ENCODE results near the gene CABS1. TPM values are rescaled to one million over a fixed set of nuclear protein-coding genes. Genes with fewer than 3 reads are reported as not detected.

Gene CABS1
- total and polyA plus RNA-seq, 2 of the 13 experiments (the other 11 are each of a cell fraction or from before 2014, with no cell fraction given): not detected

DNA sequence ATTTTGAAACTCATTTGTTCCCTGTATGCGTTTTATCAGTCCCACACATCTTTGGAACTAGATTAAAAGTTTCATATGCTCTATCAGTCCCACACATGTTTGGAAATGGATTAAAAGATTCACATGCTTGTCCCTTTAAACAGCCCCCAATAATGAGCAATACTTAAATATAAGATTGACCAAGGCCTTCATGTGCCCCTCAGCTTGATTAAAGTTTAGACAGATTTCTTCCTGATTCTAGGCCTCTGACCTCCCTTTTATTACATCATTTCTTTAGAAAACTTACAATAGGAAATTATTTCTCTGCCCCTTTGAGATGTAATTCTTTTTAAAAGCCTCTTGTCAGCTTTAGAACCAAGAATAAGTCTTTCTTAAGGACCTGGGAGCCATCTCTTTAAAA lies 31.7 kb upstream of the CABS1 start:
- H3K36me3 ChIP-seq (replicated peaks in 1 of 2; ENCODE audit: control insufficient read depth in 1 of 2, insufficient read depth in 2 of 2, low read length in 2 of 2): no peaks in the 10 kb centered on the region
- no peak overlapping the region for H3K4me2 ChIP-seq (ENCODE audit: low read depth, low read length)
- in situ Hi-C loops (cut with HindIII; ENCODE audit: extremely low pct_ligation_motif_present, low pct_unique_long_range_greater_than_20kb): no loop called here
- no peak for TF ChIP-seq RFXANK (CRISPR knock-in tag; IDR thresholded peaks at IDR 0.05)
- TF ChIP-seq DR1 (CRISPR knock-in tag; IDR thresholded peaks at IDR 0.05): no peak
- no peak for TF ChIP-seq GATA4 (IDR thresholded peaks at IDR 0.05; ENCODE audit: borderline replicate concordance, low read depth)
- TF ChIP-seq, protein P1, sequence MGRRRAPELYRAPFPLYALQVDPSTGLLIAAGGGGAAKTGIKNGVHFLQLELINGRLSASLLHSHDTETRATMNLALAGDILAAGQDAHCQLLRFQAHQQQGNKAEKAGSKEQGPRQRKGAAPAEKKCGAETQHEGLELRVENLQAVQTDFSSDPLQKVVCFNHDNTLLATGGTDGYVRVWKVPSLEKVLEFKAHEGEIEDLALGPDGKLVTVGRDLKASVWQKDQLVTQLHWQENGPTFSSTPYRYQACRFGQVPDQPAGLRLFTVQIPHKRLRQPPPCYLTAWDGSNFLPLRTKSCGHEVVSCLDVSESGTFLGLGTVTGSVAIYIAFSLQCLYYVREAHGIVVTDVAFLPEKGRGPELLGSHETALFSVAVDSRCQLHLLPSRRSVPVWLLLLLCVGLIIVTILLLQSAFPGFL (CRISPR knock-in tag; IDR thresholded peaks at IDR 0.05): no peak
- no peak for TF ChIP-seq ZNF224 (CRISPR knock-in tag; IDR thresholded peaks at IDR 0.05)
- TF ChIP-seq, protein P2, sequence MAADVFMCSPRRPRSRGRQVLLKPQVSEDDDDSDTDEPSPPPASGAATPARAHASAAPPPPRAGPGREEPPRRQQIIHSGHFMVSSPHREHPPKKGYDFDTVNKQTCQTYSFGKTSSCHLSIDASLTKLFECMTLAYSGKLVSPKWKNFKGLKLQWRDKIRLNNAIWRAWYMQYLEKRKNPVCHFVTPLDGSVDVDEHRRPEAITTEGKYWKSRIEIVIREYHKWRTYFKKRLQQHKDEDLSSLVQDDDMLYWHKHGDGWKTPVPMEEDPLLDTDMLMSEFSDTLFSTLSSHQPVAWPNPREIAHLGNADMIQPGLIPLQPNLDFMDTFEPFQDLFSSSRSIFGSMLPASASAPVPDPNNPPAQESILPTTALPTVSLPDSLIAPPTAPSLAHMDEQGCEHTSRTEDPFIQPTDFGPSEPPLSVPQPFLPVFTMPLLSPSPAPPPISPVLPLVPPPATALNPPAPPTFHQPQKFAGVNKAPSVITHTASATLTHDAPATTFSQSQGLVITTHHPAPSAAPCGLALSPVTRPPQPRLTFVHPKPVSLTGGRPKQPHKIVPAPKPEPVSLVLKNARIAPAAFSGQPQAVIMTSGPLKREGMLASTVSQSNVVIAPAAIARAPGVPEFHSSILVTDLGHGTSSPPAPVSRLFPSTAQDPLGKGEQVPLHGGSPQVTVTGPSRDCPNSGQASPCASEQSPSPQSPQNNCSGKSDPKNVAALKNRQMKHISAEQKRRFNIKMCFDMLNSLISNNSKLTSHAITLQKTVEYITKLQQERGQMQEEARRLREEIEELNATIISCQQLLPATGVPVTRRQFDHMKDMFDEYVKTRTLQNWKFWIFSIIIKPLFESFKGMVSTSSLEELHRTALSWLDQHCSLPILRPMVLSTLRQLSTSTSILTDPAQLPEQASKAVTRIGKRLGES (CRISPR knock-in tag; IDR thresholded peaks at IDR 0.05; ENCODE audit: borderline replicate concordance): no peak
- TF ChIP-seq, protein P3, sequence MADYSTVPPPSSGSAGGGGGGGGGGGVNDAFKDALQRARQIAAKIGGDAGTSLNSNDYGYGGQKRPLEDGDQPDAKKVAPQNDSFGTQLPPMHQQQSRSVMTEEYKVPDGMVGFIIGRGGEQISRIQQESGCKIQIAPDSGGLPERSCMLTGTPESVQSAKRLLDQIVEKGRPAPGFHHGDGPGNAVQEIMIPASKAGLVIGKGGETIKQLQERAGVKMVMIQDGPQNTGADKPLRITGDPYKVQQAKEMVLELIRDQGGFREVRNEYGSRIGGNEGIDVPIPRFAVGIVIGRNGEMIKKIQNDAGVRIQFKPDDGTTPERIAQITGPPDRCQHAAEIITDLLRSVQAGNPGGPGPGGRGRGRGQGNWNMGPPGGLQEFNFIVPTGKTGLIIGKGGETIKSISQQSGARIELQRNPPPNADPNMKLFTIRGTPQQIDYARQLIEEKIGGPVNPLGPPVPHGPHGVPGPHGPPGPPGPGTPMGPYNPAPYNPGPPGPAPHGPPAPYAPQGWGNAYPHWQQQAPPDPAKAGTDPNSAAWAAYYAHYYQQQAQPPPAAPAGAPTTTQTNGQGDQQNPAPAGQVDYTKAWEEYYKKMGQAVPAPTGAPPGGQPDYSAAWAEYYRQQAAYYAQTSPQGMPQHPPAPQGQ (CRISPR knock-in tag; IDR thresholded peaks at IDR 0.05; ENCODE audit: borderline replicate concordance): no peak
- no peak for TF ChIP-seq KLF9 (CRISPR knock-in tag; IDR thresholded peaks at IDR 0.05; ENCODE audit: low read depth)
- TF ChIP-seq JUN (CRISPR knock-in tag; IDR thresholded peaks at IDR 0.05): no peak
- TF ChIP-seq, protein P4, sequence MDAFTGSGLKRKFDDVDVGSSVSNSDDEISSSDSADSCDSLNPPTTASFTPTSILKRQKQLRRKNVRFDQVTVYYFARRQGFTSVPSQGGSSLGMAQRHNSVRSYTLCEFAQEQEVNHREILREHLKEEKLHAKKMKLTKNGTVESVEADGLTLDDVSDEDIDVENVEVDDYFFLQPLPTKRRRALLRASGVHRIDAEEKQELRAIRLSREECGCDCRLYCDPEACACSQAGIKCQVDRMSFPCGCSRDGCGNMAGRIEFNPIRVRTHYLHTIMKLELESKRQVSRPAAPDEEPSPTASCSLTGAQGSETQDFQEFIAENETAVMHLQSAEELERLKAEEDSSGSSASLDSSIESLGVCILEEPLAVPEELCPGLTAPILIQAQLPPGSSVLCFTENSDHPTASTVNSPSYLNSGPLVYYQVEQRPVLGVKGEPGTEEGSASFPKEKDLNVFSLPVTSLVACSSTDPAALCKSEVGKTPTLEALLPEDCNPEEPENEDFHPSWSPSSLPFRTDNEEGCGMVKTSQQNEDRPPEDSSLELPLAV (CRISPR knock-in tag; conservative IDR thresholded peaks at IDR 0.05; ENCODE audit: low read depth): no peak
- TF ChIP-seq, protein P5, sequence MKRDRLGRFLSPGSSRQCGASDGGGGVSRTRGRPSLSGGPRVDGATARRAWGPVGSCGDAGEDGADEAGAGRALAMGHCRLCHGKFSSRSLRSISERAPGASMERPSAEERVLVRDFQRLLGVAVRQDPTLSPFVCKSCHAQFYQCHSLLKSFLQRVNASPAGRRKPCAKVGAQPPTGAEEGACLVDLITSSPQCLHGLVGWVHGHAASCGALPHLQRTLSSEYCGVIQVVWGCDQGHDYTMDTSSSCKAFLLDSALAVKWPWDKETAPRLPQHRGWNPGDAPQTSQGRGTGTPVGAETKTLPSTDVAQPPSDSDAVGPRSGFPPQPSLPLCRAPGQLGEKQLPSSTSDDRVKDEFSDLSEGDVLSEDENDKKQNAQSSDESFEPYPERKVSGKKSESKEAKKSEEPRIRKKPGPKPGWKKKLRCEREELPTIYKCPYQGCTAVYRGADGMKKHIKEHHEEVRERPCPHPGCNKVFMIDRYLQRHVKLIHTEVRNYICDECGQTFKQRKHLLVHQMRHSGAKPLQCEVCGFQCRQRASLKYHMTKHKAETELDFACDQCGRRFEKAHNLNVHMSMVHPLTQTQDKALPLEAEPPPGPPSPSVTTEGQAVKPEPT (CRISPR knock-in tag; IDR thresholded peaks at IDR 0.05; ENCODE audit: low read depth): no peak
- TF ChIP-seq, protein P6, sequence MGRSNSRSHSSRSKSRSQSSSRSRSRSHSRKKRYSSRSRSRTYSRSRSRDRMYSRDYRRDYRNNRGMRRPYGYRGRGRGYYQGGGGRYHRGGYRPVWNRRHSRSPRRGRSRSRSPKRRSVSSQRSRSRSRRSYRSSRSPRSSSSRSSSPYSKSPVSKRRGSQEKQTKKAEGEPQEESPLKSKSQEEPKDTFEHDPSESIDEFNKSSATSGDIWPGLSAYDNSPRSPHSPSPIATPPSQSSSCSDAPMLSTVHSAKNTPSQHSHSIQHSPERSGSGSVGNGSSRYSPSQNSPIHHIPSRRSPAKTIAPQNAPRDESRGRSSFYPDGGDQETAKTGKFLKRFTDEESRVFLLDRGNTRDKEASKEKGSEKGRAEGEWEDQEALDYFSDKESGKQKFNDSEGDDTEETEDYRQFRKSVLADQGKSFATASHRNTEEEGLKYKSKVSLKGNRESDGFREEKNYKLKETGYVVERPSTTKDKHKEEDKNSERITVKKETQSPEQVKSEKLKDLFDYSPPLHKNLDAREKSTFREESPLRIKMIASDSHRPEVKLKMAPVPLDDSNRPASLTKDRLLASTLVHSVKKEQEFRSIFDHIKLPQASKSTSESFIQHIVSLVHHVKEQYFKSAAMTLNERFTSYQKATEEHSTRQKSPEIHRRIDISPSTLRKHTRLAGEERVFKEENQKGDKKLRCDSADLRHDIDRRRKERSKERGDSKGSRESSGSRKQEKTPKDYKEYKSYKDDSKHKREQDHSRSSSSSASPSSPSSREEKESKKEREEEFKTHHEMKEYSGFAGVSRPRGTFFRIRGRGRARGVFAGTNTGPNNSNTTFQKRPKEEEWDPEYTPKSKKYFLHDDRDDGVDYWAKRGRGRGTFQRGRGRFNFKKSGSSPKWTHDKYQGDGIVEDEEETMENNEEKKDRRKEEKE (IDR thresholded peaks at IDR 0.05): no peak
- H3K9ac ChIP-seq (ENCODE audit: insufficient read depth, low read depth, low read length): no peak overlapping the region
- FAIRE-seq (no peak), DNase-seq (ENCODE audit: low spot score) (no peak), ATAC-seq (no peak)
- CTCF ChIA-PET (ENCODE audit: low intra/inter-chr PET ratio, low total read pairs): no interaction called here
- intact Hi-C loops (cut with micrococcal nuclease; ENCODE audit: unreplicated experiment): no loop called here
- H3K27ac ChIP-seq (ENCODE audit: extremely low read length, insufficient read depth, low read length): no peak overlapping the region
- H3K4me1 ChIP-seq (ENCODE audit: insufficient read depth, low read length): no peaks in the 10 kb centered on the region
- H3K79me2 ChIP-seq (ENCODE audit: insufficient read depth, low read length): no peaks in the 10 kb centered on the region
- no peaks in the 10 kb centered on the region for H4K20me1 ChIP-seq (ENCODE audit: insufficient read depth, low read length)
- no peaks in the 10 kb centered on the region for H3K9me3 ChIP-seq (ENCODE audit: low read length)
- no peak overlapping the region for H2AFZ ChIP-seq (ENCODE audit: low read length)
- POLR2A ChIA-PET: no interaction called here
- no peaks in the 10 kb centered on the region for H3K27me3 ChIP-seq (ENCODE audit: control insufficient read depth in 1 of 2, insufficient read depth in 2 of 2, low read length in 2 of 2)
- no peak overlapping the region for H3K4me3 ChIP-seq (replicated peaks in 1 of 3; ENCODE audit: insufficient read depth in 1 of 3, low read depth in 2 of 3, low read length in 3 of 3)
- no TSS peak for BruUV-seq (replicated peaks)
- WGBS (ENCODE audit: low lambda C conversion rate): 42% methylated on average over 1 of the region's 1 CpG

All from HepG2 (cell line).